ENCODE results near the gene DUSP15.
A peak's percentile ranks its signal among the peaks of the same experiment; 100 is the strongest.

DUSP15 gene

DNA sequence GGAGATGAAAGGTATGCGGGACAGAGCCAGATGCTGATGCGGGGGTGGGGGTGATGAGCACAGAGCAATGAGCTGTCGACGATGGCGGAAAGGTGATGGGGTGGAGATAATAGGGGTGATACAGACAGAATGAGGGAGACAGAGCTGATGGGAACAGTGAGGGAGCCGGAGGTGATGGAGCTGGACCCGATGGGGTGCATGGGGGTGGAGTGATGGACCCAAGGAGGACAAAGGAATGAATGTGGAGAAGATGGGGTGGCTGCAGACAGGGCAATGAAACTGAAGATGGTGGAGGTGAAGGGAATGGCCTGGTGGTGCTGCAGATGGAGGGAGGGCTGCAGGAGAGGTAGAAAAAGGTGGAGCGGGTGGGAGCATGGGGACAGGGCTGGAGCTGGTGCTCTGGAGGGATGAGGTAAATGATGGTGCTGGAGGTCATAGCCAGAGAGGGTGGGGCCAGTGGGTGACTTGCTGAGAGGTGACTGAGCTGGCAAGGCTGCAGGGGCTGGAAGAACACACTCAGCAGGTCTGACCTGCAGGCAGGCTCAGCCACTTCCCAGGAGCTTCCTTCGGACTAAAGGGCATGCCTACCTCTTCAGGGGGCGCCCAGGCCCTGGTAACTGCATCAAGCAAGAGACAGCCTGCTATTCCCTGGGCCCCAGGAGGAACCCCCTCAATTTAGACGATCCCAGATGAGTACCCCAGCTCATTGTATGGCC lies 18.9 kb downstream of the DUSP15 start:
- no peak for TF ChIP-seq Cebpa-rat (IDR thresholded peaks at IDR 0.05)
- Histone ChIP-seq H3K4me1 (peaks cover 2% of the 10 kb centered on the region), H4K20me1 (no peaks in the 10 kb centered on the region), H3K4me3 (no peak overlapping the region), H3K9me3 (no peaks in the 10 kb centered on the region), H3K27me3 (no peaks in the 10 kb centered on the region), H3K9ac (no peak overlapping the region), H3K4me2 (no peak overlapping the region), H3K36me3 (no peaks in the 10 kb centered on the region), H3K27ac (no peak overlapping the region)

DNA sequence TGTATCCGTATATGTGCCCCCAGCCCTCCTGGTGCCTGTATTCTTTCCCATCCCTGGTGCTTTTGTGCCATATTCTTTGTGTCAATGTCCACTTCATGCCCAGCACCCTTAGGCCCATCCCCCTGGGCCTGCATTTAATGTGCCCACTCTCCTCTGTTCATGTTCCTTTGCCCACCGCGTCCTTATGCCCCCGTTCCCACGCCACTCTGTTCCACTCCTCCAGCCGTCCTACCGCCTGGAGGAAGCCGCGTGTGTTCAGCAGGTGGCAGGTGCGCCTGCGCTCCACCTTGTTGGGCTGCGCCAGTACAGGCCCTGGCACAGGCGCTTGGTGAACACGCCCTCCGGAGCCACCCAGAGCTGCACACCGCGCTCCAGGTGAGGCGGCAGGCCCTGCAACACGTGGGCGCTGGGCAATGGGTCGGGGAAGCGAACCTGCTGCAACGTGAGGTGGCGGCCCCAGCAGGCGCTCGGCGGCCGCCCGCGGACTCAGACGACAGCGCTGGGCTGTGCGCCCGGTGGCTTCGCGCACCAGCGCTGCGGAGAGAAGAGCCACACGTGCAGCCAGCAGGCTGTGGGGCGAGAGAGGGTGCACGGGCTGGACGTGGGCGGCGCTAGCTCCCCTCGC lies 20.9 kb downstream of the DUSP15 start:
- Histone ChIP-seq H3K4me3 (no peak overlapping the region), H3K4me2 (no peak overlapping the region), H3K9me3 (no peaks in the 10 kb centered on the region), H3K9ac (no peak overlapping the region), H4K20me1 (no peaks in the 10 kb centered on the region), H3K36me3 (no peaks in the 10 kb centered on the region), H3K27me3 (no peaks in the 10 kb centered on the region), H3K27ac (no peak overlapping the region), H3K4me1 (peaks cover 22% of the 10 kb centered on the region)
- TF ChIP-seq Cebpa-rat (IDR thresholded peaks at IDR 0.05), result no peak

DNA sequence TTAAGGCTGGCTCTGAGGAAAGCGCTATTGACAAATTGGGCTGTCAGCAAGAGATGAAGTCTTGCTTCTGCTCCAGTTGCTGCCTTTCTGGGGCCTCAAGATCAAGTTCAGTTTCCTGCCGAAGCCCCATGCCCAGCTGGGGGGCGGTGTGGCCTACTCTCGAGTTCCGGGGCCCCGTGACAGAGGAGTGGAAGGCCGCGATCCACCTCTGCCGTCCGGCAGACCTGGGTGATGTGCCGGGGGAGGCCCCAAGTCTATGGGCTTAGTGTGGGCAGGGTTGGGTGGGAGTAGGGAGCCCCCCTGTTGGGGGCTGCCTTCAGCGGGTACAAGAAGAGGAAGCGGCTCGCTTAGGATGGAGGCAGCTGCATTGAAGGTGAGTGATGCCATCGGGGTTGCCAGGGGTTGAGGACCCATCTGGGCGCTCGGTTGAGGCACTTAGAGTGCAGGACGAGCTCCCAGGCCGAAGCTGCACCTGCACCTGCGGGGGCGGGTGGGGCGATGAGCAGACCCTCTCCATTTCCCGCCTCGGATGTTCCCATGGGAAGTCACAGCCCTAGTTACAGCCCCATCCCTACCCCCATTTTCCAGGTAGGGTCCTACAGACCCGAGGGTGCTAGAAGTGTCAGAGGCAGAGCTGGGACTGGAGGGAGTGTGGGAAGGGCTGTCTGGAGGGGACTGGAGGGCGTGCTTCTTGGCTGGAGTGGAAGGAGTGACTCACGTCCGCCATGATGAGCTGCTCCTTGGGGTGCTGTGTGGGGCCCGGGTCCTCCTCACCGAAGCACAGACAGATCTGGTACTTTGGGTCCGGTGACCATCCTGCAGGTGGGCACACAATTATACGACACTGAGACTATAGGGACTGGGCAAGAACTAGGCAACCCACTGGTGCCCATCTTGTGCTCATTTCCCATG lies 22.0 kb downstream of the DUSP15 start:
- Histone ChIP-seq H3K4me1 (peaks cover 32% of the 10 kb centered on the region), H3K36me3 (no peaks in the 10 kb centered on the region), H3K9ac (no peak overlapping the region), H3K4me3 (no peak overlapping the region), H4K20me1 (no peaks in the 10 kb centered on the region), H3K4me2 (no peak overlapping the region), H3K9me3 (no peaks in the 10 kb centered on the region), H3K27ac (no peak overlapping the region), H3K27me3 (no peaks in the 10 kb centered on the region)
- TF ChIP-seq Cebpa-rat (IDR thresholded peaks at IDR 0.05), result no peak

DNA sequence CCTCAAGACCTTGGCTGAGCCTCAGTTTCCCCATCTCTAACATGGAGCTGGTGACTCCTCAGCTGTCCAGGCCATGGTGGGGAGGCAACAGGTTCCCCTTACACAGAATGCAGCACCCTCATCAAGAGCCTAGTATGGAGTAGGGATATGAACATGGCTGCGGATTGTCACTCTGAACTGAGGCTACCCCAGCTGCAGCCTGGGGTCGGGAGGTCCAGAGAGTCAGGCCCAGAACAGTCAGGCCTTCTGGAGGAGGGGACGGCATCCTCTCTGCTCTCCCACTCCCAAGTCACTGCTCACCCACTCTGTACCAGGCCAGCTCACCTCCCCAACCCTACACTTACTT lies 23.6 kb downstream of the DUSP15 start:
- peaks cover 48% of the 10 kb centered on the region for H3K4me1 ChIP-seq
- no peaks in the 10 kb centered on the region for H4K20me1 ChIP-seq
- H3K27me3 ChIP-seq, result no peaks in the 10 kb centered on the region
- no peak for TF ChIP-seq Cebpa-rat (IDR thresholded peaks at IDR 0.05)
- H3K9me3 ChIP-seq, result no peaks in the 10 kb centered on the region
- H3K36me3 ChIP-seq, result no peaks in the 10 kb centered on the region
- no peak overlapping the region for H3K9ac ChIP-seq
- H3K27ac ChIP-seq, result no peak overlapping the region
- no peak overlapping the region for H3K4me2 ChIP-seq
- H3K4me3 ChIP-seq, result no peak overlapping the region

DNA sequence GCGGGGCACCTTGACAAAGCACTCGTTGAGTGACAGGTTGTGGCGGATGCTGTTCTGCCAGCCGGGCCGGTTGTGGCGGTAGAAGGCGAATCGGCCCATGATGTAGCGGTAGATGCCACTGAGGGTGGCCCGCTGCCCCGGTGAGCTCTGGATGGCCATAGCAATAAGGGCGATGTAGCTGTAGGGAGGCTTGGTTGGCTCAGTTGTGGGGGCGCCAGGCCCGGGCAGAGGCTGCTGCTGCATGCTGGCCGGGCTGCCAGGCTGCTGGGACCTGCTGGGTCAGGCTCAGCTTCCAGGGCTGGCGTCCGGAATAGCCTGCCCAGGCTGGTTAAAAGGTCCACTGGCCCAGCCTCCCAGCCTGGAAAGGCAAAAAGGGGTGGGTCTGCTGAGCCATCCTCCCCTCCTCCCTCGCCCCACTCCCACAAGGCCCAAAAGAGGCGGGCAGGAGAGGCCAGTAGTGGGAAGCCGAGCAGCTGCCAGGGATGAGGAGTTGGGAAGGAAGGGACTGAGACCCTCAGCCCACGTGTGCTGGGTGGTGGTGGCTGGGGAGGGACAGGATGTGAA lies 24.9 kb downstream of the DUSP15 start, which contains the start of gene FOXS1:
TSS of gene FOXS1 (minus strand) at position 305 of the 564 bp plus-strand sequence. CDS start at position 243, 62 bp downstream.
- peaks cover 49% of the 10 kb centered on the region for H3K4me1 ChIP-seq
- no peaks in the 10 kb centered on the region for H3K36me3 ChIP-seq
- no peaks in the 10 kb centered on the region for H3K9me3 ChIP-seq
- no peaks in the 10 kb centered on the region for H4K20me1 ChIP-seq
- H3K27me3 ChIP-seq, result no peaks in the 10 kb centered on the region
- H3K27ac ChIP-seq, result peak within 1 kb of the TSS; percentile 43; the same call in 1 of the 2 replicates
- peak within 1 kb of the TSS; percentile 85 for H3K4me2 ChIP-seq
- H3K4me3 ChIP-seq, result no peak within 1 kb of the TSS
- no peak for TF ChIP-seq Cebpa-rat (IDR thresholded peaks at IDR 0.05)
- H3K9ac ChIP-seq, result peak within 1 kb of the TSS; percentile 26; the same call in 1 of the 2 replicates

DNA sequence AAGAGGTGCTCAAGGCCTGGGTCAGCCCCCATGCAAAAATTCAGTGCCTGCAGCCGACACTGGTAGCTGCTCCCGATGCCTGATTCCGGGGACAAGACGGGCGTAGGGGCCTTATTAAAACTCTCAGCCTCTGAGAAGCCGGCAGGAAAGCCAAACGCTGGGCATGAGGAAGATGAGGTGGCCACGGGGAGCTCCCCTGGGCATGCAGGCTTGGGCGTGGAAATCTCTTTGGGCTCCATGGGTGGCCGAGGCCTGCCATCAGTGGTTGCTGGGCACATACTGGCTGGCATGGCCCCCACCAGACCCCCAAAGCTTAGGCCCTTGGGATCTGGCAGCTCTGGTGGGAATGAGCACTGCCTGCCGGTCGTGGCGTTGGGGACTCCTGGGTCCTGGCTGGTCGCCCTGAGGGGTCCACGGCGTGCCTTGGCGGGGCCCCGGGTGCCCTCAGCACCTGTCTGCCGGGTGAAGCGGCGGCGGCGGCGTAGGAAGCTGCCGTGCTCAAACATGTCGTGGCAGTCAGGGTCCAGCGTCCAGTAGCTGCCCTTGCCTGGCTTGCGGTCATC lies 25.5 kb downstream of the DUSP15 start:
- H3K9me3 ChIP-seq, result no peaks in the 10 kb centered on the region
- TF ChIP-seq Cebpa-rat (IDR thresholded peaks at IDR 0.05), result no peak
- no peak overlapping the region for H3K4me3 ChIP-seq
- H3K4me2 ChIP-seq, result peak overlapping the region; percentile 85
- H3K4me1 ChIP-seq, result peaks cover 50% of the 10 kb centered on the region
- no peak overlapping the region; the same call in 1 of the 2 replicates for H3K27ac ChIP-seq
- H3K36me3 ChIP-seq, result no peaks in the 10 kb centered on the region
- H4K20me1 ChIP-seq, result no peaks in the 10 kb centered on the region
- H3K9ac ChIP-seq, result no peak overlapping the region
- H3K27me3 ChIP-seq, result no peaks in the 10 kb centered on the region

DNA sequence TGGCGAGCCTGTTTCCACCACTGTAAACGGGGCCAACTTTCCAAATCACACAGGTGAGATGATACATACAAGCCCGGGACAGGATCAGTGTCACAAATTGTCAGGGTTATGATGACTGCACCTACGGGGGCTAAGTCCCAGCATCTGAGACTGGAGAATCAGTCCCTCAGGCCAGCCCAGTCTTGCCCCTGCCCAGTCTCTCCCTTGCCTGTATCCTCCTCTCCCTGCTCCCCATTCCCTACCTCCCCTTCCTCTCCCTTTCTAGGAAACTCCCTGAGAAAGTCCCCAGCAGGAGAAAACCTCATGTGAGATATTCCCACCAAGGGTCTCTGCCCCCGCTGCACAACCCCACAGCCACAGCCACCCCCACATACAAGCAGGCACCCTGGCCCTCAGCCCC lies 26.4 kb downstream of the DUSP15 start:
- Histone ChIP-seq H3K27me3 (no peaks in the 10 kb centered on the region), H3K4me2 (peak overlapping the region; percentile 85), H3K4me3 (no peak overlapping the region), H3K36me3 (no peaks in the 10 kb centered on the region), H3K9ac (0 out of 2 replicates have a peak overlapping the region, but pooled peaks have one; percentile 1), H3K27ac (0 out of 2 replicates have a peak overlapping the region, but pooled peaks have one; percentile 22), H3K9me3 (no peaks in the 10 kb centered on the region), H3K4me1 (peaks cover 59% of the 10 kb centered on the region), H4K20me1 (no peaks in the 10 kb centered on the region)
- TF ChIP-seq Cebpa-rat (IDR thresholded peaks at IDR 0.05), result no peak

DNA sequence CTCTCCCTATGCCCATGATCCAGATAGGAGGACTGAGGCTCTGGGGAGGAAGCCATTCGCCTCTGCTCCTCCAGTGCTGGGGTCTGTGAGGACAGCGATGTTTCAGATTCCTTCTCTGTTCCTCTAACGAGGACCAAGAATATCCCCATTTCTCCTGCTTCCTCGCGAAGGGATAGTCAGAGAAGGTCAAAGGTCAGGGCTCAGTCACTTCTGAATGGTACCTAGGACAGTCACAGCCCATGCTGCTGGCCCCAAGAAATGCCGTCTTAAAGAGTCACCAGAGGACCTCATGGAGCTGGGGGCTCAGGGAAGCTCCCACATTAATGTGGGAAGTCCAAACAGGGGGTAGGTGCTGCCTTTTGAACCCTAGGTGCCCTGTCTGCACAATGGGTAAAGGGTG lies 27.0 kb downstream of the DUSP15 start:
- peak overlapping the region; percentile 85 for H3K4me2 ChIP-seq
- peak overlapping the region; percentile 56; the same call in 1 of the 2 replicates for H3K27ac ChIP-seq
- no peaks in the 10 kb centered on the region for H3K9me3 ChIP-seq
- no peaks in the 10 kb centered on the region for H3K27me3 ChIP-seq
- no peaks in the 10 kb centered on the region for H3K36me3 ChIP-seq
- peaks cover 65% of the 10 kb centered on the region for H3K4me1 ChIP-seq
- peak overlapping the region; percentile 30; the same call in 1 of the 2 replicates for H3K9ac ChIP-seq
- TF ChIP-seq Cebpa-rat (IDR thresholded peaks at IDR 0.05), result no peak
- no peak overlapping the region; the same call in 1 of the 2 replicates for H3K4me3 ChIP-seq
- H4K20me1 ChIP-seq, result no peaks in the 10 kb centered on the region

Data from BLaER1 (cell line).